RPMI7951 (cell line): ENCODE measurements around the gene NR5A2. TPM values are rescaled to one million over a fixed set of nuclear protein-coding genes. Genes with fewer than 3 reads are reported as not detected.

Experiments
- DNase-seq: peaks from one replicate; pipeline ENCODE4 v3.0.0-alpha.2; 2012; ENCODE audit warnings: low read depth
- total RNA-seq: library from RNA; depleted of rRNA; stranded (reverse); fragments of >200 nt; shearing (Covaris generic); gene quantifications from 2 replicates; pipeline ENCODE4 v1.2.3, GENCODE V29; 2014

NR5A2 gene
- total RNA-seq, 1 experiment from 2014 or later, result 0.12 TPM

DNA sequence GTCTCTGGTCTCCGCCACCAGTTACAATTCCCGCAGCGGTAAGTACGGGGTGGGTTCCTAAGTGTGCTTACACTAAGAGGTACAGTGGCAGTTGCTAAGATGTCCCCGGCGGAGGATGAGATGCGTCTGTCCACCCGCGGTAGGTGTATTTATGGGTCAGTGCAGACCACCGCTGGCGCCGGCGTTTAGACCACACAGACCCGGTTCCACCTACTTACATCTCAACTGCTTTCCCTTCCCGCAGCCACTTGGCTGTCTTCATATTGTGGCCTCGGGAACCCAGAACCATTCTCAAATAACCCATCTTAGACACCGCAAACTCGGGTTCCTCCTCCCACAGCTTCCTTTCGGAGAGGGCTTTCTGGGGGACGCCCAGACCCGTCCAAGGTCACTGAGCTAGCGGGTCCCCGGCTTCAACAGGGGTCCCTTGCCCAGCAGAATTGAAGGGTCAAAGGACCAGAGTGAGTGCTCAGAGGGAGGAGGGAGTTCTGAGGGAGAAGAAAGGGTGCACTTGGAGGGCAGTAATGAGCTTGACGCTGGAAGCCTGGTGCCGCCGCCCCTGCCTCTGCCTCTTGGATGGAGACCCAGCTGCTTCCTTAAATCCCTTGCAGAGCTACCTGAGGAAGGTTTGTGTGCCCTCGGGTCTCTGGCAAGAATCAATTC is 8.6 kb downstream of the NR5A2 start:
- no peak for DNase-seq

DNA sequence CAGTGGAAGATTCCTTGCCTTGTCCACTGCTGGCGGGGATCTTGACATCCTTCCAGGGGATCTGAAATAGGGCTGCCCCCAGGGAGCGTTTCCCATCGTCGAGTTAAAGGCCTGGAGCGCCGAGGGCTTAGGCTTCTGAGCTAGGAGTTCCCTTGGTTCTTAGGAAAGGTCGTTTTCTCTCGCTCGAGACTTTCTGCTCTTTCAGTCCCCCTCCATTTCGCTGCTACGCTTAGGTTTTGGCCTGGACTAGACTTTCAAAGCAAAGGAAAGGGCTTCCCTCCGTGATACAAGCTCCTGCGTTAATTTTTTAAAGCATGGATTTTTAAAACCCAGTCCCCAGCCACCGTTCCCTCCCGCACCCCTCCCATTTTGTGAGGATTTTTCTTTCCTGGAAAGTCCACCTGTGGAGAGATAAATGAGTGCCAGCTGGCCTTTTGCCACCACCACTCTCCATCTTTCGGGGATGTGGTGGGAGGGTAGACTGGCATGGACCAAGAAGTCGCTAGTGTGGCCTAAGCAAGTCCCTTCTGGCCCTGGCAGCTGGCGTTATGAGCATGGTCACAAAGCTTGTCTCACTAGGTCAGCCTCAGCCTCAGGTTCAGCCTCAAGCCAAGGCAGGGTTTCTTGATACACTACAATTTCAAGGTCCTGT is 9.2 kb downstream of the NR5A2 start:
- no peak for DNase-seq

DNA sequence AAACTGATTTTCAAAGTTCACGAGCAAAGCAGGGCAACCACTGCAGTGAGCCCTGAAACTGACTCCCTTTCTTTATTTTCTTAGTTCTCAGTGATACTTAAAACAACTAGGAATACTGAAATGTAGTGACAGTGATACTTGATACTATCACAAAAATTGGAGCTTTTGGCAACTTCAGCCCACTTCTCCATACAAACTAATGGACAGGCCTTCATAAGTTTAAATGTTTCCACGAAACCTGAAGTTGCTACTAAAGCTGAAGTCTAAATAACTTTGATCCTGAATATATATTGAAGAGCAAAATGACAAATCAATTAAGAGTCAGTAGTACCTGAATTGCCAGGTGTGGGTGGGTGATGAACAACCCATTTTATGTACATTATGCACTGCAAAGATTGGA is 10.0 kb downstream of the NR5A2 start:
- DNase-seq, result no peak

DNA sequence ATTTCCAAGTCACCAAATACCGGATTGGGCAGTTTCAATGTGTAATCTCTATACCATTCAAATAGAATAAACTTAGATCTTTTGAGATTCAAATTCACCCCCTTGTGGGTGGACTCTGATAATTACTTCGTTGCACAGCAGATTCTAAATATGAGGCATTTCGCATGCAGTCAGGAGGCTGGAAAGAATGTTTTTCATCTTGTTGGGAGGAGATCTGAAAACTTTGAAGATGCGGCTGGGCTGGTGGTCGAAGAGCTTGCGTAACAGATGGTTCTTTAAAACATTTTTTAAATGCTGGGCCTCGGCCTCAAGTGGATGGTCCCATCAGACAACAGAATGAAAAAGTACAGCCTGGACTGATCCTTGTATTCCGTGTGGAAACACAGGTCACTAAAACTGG is 10.4 kb downstream of the NR5A2 start:
- DNase-seq, result no peak

DNA sequence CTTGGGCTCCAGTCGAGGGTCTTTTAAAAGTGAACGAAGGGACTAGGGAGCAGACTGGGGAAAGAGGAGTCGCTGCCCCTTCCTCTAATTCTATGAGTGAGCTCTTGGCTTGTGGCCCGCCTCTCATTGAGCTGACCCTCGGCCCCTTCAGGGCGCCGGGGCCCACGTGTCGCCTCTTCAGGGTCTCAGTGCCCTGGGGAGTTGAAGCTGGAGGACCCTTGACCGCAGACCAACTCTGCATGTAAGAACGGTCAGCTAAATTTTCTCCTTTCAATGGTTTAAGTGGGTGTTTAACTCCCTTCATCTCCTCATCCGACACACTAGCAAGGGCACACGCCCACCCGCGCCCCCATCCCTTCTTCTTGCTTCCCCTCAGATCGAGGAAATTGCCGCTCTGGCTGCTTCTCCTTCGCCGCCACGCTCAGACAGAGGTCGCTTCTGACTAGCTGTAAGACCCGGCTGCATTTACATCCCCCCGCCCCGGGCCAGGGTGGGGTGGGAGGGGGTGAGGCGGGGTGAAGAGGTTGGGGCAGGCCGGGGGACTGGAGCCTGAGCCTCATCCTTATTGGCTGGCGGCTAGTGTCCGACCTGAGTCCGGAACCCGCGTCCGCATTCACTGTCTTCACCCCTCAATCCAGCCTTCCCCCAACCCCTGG is 10.9 kb downstream of the NR5A2 start:
- DNase-seq, result no peak

DNA sequence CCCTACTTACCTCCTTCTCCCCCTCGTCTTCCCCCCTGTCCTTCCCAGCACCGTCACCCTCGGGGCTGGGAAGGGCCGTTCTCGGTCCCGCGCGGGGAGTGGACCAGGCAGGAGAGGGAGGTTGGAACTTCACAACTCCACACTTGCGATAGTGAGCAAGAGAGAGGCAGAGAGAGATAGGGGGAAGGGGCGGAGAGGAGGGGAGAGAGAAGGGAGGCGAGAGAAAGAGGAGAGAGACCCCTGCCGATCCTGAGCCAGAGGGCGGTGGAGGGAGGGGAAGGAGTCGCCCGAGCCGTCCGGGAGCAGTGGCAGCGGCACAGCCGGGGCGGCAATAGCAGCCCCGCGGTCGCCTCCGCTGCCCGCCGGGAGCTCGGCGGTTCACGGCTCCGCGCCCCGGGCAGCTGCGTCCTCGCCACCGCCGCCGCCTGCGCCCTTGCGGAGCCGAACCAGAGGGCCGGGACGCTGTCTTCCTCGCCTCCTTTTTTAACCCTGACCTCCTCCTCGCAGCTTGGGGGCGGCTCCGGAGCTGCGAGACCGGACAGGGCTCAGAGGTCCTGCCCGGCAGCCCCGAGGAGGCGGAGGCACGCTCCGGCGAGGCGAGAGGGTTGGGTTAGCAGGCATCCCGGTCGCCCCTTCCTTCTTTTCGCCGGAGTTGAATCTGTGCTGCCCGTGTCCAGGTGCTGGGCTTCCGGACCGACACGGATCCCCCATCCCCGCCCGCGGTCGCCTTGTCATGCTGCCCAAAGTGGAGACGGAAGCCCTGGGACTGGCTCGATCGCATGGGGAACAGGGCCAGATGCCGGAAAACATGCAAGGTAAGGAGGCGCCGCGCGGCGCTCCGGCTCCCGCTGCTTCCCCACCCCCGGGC is 11.7 kb downstream of the NR5A2 start:
- DNase-seq, result peak; percentile 14

DNA sequence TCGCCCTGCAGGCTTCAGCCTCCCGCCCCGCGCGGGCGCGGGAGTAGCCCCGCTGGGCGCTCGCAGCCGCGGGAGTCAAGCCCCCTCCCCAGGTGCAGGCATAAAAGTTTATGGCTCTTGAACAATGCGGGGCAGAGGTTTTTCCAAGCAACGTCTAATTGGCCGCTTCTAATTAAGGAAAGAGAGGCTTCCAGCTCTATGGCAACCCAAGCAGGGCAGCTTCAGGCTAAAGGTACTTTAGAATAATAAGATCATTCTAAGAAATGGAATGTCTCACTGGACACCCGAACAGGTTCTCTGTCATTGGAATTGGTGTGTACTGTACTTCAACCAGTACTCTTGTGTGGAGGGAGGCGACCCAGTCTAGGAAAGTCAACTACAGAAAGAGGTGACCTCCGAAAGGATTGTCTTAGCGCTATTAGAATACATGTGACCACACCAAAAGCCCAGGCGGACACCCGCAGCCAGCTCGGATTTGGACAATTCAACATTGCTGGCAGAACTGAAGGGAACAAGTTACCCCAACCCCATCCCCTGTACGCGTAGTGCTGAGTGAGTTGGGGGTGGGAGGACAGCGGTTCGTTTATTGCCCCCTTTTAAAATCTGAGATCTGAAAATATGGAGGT is 12.5 kb downstream of the NR5A2 start:
- no peak for DNase-seq

DNA sequence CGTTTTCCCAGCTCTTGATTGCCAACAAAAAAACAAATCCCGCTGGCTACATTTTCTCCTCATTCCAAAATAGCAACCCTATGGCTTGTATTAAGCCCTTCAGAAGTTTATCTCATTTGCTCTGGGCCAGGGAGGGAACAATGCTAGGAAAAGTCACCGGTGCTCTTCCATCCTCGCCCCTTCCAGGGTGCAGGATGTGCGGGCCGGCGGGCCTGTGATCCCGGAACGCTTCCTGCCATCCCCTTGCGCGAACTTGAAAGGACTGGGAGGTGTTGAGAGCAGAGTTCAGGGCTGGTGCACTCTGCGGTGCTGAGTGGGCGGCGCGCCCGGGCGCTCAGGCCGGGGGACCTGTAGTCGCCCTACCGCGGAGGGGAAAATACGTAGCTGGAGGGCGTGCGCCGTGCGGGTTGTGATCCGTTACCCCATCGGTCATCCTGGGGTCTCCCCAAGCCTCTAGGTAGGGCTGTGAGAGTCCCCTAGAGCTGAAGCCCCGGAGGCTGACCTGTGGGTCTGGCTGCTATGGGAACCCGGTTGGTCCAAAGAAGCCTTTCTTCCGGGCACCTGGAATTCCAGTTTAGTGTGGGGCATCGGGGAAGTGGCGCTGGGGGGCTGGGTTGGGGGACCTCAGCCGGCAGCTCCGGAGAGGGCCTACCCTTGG is 13.1 kb downstream of the NR5A2 start:
- no peak for DNase-seq

DNA sequence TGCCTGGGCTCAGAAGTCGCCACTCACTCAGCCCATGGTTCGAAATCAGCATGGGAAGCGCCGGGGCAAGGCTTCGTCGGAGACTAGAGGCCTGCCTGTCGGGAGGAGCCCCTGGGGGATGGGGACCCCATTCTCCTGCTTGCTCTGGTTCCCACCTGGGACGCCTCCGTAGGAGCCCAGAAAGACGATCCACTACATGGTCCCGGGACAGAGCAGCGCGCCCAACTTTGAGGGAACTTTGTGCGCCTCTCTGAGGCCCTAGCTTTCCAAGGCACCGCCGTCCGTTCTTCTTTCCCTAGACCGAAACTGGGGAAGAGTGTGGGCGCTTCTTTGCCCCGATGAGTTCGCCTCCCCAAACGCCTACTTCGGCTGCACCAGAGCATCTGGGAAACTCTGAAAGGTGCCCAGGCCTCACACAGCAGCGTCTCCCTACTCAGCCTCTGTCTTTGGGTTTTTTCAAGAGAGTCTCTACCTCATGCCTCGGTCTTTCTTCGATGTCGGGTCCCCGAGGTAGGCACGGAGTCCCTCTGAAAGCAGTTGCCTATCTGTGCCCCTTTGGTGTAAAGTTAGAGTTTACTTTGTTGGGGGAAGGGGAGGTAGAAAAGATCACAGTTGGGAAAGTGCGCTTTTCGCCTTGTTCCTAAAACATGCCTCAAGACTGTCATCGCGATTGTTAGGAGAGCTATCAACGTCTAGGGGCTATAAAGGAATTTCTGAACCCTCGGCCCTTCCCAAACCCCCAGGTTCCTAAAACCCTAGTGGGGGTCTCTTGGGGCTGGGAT is 14.0 kb downstream of the NR5A2 start:
- no peak for DNase-seq

DNA sequence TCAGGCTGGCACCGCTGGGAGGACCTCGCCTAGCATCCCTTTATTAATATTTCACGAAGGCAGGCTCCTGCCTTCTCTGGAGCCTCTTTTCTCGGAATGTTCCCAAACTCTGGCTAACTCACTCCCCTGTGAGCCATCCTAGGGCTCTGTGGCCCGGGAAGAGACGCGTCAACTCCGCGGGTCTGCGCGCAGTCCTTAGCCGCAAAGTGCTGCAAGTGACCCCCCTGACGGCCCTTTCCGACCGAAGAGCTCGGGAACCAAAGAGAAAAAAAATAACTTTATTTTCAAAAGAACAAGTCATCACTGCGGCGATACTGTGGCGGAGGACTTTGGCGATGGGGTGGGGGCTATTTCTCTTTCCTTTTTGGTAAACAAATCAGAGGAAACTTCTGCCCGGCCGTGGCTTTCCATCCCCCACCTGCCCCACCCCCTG is 14.6 kb downstream of the NR5A2 start:
- no peak for DNase-seq

DNA sequence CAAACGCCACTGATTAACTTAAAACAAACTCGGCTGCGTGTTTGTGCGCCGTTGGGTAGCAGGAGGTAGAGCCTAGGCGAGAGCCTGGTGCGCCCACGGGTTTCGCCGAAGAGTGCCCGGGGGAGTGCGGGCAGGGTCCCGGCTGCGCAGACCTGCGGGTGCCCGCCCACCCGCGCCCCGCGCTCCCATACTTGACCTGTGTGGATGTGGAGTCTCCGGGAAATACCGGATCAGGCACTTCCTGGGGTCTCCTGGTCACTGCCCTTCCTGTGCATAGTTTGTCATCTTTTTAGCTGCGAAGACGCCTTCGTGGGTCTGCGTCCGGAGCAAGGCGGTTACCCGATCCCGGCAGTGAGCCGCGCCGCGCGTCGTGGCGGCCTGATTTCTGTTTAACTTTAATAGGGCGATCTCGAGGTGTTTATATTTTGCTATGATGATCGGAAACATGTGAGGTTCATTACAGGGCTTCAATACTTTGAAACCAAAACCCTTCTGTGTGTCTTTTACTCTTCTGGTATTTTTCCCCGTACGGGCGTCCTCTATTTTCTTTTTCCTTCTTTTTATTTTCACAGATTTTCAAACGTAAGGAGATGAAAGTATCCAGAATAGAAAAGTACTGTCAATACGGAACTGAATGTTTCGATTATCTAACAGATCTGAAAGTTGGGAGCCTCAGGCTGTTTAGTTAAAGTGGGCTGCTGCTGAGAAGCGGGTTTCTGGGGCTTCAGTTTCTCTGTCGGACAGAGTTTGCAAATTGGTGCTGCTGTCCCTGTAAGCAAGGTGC is 15.2 kb downstream of the NR5A2 start:
- DNase-seq, result no peak

DNA sequence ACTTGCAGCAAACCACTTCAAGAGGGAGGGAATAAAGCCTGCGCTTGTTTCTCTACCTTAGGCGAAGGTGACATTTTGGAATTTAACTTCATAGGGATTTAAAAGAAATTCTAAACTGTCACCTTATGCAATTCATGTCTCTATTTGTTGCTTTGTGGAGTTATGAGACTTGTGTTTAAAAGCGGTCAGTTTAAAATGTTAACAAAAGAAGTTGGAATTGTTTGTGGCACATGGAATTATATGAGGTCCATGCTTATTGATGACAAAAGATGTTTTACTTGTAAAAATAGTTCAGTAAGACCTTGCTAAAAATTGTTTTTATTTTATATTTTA is 15.8 kb downstream of the NR5A2 start:
- DNase-seq, result no peak

DNA sequence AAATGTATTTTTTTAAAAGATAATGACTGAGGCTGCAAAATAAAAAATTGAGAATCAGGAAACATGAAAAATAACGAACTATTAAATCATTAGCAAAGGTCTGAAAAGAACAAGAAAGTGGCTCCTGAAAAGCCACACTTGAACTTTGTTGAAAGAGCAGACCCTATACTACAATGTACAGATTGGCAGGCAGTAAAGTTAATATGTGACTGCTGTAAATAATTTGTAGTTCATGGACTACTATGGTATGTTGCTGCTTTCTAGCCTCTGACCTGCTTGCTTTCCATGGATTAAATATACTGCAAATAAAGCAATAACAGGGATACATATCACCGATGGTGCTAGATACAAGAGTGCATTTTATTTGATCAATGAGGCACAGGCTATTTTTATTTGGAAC is 18.6 kb downstream of the NR5A2 start:
- DNase-seq, result no peak

DNA sequence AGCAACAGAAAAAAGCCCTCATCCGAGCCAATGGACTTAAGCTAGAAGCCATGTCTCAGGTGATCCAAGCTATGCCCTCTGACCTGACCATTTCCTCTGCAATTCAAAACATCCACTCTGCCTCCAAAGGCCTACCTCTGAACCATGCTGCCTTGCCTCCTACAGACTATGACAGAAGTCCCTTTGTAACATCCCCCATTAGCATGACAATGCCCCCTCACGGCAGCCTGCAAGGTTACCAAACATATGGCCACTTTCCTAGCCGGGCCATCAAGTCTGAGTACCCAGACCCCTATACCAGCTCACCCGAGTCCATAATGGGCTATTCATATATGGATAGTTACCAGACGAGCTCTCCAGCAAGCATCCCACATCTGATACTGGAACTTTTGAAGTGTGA is 20.7 kb downstream of the NR5A2 start:
- no peak for DNase-seq

DNA sequence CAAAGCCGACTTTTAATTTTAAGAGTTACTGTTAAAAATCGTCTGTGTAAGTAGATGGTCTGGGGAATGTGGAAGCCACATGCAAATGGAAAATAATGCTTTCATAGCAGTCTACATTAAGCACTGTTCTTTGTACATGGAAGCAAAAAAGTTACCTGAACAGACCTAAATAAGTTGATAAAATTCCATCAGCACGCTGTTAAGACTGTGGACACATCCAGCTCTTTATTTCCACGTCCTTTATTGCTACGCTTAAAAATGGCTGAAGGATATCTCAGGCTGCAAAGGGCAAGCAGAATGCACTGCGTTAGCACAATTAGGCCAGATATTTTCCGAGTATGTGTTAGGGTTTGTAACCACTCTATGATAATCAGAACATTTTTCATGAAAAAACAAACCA is 22.3 kb downstream of the NR5A2 start:
- no peak for DNase-seq

DNA sequence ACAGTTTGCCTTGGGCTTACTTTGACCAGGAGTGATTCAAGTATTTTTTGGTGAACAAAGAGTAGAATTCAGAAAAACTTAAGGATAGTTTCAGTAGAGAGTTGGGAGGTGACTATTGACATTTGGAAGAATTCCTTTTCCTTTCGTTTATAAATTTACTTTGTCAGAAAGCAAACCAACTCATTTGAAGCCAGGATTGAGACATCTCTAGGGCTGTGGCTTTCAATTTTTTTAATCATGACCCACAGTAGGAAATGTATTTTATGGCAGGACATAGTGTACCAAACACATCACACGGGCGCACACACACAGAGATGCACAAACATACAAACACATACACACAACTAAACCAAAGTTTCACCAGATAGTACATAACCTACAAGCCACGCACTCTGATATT is 24.1 kb downstream of the NR5A2 start:
- DNase-seq, result no peak

DNA sequence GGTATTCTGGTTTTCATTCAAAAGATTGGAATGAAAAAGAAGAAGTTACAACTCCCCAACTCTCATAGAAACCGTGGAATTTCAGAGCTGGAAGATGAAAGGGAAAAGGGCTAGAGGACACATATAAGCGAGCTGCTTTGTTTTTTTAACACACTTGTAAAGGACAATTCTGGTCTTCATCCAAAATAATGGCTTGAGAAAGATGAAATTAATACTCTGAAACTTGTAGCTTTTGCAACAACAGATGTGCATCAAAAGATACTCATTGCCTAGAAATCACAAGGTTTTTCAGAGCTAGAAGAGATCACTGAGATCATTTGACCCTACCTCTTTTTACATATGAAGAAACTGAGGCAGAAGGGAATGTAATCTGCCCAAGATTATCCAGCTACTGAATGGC is 25.6 kb downstream of the NR5A2 start:
- no peak for DNase-seq

DNA sequence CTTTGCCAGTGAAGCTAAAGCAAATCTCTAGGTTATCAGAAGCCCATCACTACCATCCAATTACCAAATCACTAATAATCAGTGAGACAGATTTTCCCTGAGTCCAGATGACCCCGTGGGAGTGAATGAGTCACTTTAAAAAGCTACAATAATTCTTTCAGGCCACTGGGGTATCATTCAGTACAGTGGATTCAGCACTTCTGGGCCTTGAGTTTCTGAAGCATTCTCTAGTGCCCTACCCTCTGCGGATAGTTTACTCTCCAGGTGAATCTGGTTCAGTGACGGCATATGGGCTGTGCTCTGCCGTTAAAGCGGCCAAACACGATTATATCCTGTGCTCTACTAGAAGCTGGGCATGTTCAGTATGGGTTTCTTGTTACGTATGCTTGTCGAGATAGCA is 26.1 kb downstream of the NR5A2 start:
- DNase-seq, result no peak

DNA sequence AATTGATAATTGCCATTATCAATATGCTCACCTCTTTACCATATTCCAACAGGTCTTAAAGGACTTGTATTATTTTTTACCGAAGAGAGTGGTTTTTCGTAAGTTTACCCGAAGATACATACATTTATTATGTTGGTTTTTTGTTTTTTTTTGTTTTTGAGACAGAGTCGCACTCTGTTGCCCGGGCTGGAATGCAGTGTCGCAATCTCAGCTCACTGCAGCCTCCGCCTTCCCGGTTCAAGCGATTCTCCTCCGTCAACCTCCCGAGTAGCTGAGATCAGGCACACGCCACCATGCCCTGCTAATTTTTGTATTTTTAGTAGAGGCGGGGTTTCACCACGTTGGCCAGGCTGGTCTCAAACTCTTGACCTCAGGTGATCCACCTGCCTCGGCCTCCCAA is 30.8 kb downstream of the NR5A2 start:
- DNase-seq, result no peak

DNA sequence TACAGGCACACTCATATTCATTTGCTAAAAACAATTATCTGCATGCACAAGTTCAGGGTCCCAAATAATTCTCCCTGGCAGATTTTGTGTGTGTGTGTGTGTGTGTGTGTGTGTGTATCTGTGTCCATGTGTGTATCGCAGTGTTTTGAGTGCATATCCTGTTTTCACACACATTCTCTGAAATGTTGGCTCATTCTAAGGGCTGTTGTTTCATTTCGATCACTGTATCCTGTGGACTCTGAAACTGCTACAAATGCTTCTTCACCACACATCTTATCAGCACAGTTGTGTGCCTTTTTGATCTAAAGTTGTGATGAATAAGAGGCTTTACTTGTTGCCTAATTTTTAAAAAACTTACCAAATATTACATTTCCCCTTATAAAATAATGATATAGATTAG is 34.6 kb downstream of the NR5A2 start:
- no peak for DNase-seq
